CD14-positive monocyte (primary cell): ENCODE data around the gene CBX4. TPM values are rescaled to one million over a fixed set of nuclear protein-coding genes. Genes with fewer than 3 reads are reported as not detected.

Source experiments
- DNase-seq, 3 donors: peaks; one replicate each; pipeline ENCODE4 v3.0.0-alpha.2; 2011 to 2022
- H2AFZ ChIP-seq: 2 replicates; pipeline ENCODE4 v1.6.0; 2012; ENCODE audit warnings: mild to moderate bottlenecking, low read depth, low read length, inconsistent platforms; ENCODE audit not compliant: insufficient read depth, poor library complexity, severe bottlenecking
- H3K27ac ChIP-seq, 2 donors: 1 replicate in 1 of 2; 2 replicates in 1 of 2; pipeline ENCODE4 v1.5.1; 2012 to 2013; ENCODE audit warnings: low read length in 2 of 2, control low read depth in 1 of 2, inconsistent platforms in 1 of 2, low read depth in 1 of 2, mild to moderate bottlenecking in 1 of 2
- H3K27me3 ChIP-seq, 2 donors: one replicate each; pipeline versions ENCODE4 v1.6.0 to v1.6.1; 2011 to 2013; ENCODE audit warnings: low read length in 2 of 2; ENCODE audit not compliant: control insufficient read depth in 2 of 2, insufficient read depth in 2 of 2
- H3K36me3 ChIP-seq, 2 donors: replicated peaks in 1 of 2; 1 replicate in 1 of 2; 2 replicates in 1 of 2; pipeline versions ENCODE4 v1.5.1 to v1.6.1; 2012 to 2013; ENCODE audit warnings: low read length in 2 of 2, control low read depth in 1 of 2, inconsistent platforms in 1 of 2, mild to moderate bottlenecking in 1 of 2; ENCODE audit not compliant: insufficient read depth in 2 of 2, control insufficient read depth in 1 of 2
- H3K4me1 ChIP-seq, 2 donors: 1 replicate in 1 of 2; 2 replicates in 1 of 2; pipeline versions ENCODE4 v1.5.1 to v1.6.1; 2012 to 2013; ENCODE audit warnings: low read length in 2 of 2, control low read depth in 1 of 2, inconsistent platforms in 1 of 2, mild to moderate bottlenecking in 1 of 2, moderate library complexity in 1 of 2; ENCODE audit not compliant: insufficient read depth in 2 of 2, control insufficient read depth in 1 of 2
- H3K4me2 ChIP-seq: replicated peaks from 2 replicates; pipeline ENCODE3; 2012; ENCODE audit warnings: low read length, moderate library complexity, mild to moderate bottlenecking; ENCODE audit not compliant: poor library complexity, severe bottlenecking; ENCODE audit errors: extremely low read depth
- H3K4me3 ChIP-seq, 3 experiments: fragments of 200-600 bp in 1 of 3; sonication (generic) in 1 of 3; replicated peaks in 1 of 3; 1 replicate in 2 of 3; 2 replicates in 1 of 3; pipeline ENCODE4 v1.5.1; 2011 to 2013; ENCODE audit warnings: low read length in 3 of 3, mild to moderate bottlenecking in 3 of 3, control low read depth in 2 of 3, low read depth in 2 of 3, inconsistent platforms in 1 of 3, moderate library complexity in 1 of 3
- H3K79me2 ChIP-seq: 2 replicates; pipeline ENCODE4 v1.6.0; 2012; ENCODE audit warnings: mild to moderate bottlenecking, control low read depth, inconsistent platforms, low read length, moderate library complexity; ENCODE audit not compliant: insufficient read depth
- H3K9ac ChIP-seq: 2 replicates; pipeline ENCODE4 v1.6.0; 2017; ENCODE audit warnings: low read length, mild to moderate bottlenecking; ENCODE audit not compliant: insufficient read depth, poor library complexity, severe bottlenecking
- H3K9me3 ChIP-seq, 2 donors: replicated peaks in 1 of 2; 1 replicate in 1 of 2; 2 replicates in 1 of 2; pipeline versions ENCODE4 v1.5.1 to v1.6.1; 2012 to 2013; ENCODE audit warnings: low read length in 2 of 2, control low read depth in 1 of 2; ENCODE audit not compliant: control insufficient read depth in 1 of 2, insufficient read depth in 1 of 2
- H4K20me1 ChIP-seq: 2 replicates; pipeline ENCODE4 v1.6.0; 2012; ENCODE audit warnings: mild to moderate bottlenecking, low read length, control low read depth, moderate library complexity; ENCODE audit not compliant: insufficient read depth
- H3K27ac Mint-ChIP-seq, 7 donors: one replicate each; pipeline ENCODE4 v1.8.0; 2020; ENCODE audit warnings: mild to moderate bottlenecking in 7 of 7, mixed read lengths in 7 of 7, moderate library complexity in 6 of 7, inconsistent platforms in 2 of 7
- H3K27me3 Mint-ChIP-seq, 3 donors: one replicate each; pipeline ENCODE4 v1.8.0; 2021 to 2022; ENCODE audit warnings: low read depth in 3 of 3, mild to moderate bottlenecking in 3 of 3, mixed read lengths in 3 of 3, moderate library complexity in 3 of 3, inconsistent platforms in 1 of 3
- H3K36me3 Mint-ChIP-seq, 2 donors: one replicate each; pipeline ENCODE4 v1.8.0; 2020; ENCODE audit warnings: mixed read lengths in 2 of 2, inconsistent platforms in 1 of 2, mild to moderate bottlenecking in 1 of 2
- H3K4me1 Mint-ChIP-seq: one replicate; pipeline ENCODE4 v1.8.0; 2020; ENCODE audit warnings: mild to moderate bottlenecking, mixed read lengths
- H3K4me3 Mint-ChIP-seq, 2 donors: one replicate each; pipeline ENCODE4 v1.8.0; 2020; ENCODE audit warnings: mild to moderate bottlenecking in 2 of 2, mixed read lengths in 2 of 2, moderate library complexity in 1 of 2
- H3K9me3 Mint-ChIP-seq, 7 donors: one replicate each; pipeline ENCODE4 v1.8.0; 2020 to 2022; ENCODE audit warnings: mixed read lengths in 7 of 7, mild to moderate bottlenecking in 6 of 7, moderate library complexity in 6 of 7, inconsistent platforms in 2 of 7
- WGBS: methylation state at CpG from one replicate; pipeline ENCODE4 v1.1.5; 2013; ENCODE audit warnings: missing lambda C conversion rate; ENCODE audit not compliant: insufficient coverage; 5-methylcytosine and 5-hydroxymethylcytosine counted together
- intact Hi-C, 2 donors: fragments of 100-400 bp; cut with micrococcal nuclease; formaldehyde crosslinking; loops; one replicate each; pipeline versions ENCODE4 v1.15.0 to v1.15.1; 2023
- polyA plus RNA-seq, 3 donors: library from polyadenylated mRNA; depleted of rRNA in 1 of 3; unstranded in 2 of 3; stranded (reverse) in 1 of 3; fragments of 300-500 nt in 2 of 3; fragments of >200 nt in 1 of 3; fragmentation: Illumina TruSeq in 2 of 3; gene quantifications; 1 replicate in 2 of 3; 2 replicates in 1 of 3; pipeline ENCODE4 v1.2.3, GENCODE V29; 2012 to 2021
- TF ChIP-seq, protein P1 (sequence below): fragments of 200-600 bp; IDR thresholded peaks from one replicate; pipeline ENCODE4 v1.8.0; 2022; ENCODE audit warnings: antibody characterized with exemption, mild to moderate bottlenecking

The CBX4 gene
- polyA plus RNA-seq, 3 donors = 1.4 to 82.8 (median 3.6) TPM

DNA sequence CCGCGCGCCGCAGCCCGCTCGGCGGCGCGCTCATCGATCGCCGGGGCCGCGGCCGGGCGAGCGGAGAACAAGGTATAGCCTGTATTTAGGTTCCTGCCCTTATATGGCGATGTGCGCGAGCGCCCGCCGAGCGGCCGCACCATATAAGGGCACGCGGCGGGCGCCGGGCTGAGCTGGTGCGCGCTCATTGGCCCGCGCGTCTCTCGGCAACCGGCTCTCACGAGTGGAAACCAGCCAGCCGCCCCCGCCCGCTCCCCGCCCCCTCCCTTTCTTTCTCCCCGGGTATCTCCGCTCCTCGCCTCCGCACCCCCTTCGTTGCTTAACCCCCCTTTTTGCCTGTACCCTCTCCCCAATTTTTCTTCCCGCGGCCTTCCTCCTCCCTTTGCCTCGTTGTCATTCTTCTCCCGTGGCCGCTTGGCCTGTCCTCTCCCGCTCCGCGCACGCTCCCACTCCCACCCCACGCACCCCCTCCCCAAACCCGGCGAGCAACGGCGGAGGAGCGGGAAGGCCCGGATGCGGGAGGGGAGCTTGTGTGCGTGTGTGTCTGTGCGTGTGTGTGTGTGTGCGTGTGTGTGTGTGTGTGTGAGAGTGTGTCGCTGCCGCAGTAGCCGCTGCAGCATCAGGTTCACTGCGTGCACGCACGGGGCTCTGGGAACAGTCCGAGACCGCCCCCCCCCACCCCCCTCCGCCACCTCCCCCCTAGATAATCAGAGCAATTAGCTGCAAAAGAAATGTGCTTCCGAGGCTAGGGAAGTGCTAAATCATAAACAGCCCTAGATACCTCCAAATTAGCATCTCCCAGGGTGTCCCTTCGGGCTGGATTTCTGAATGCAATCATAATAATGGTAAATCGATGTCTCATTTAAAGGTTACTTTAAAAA, 28.9 kb downstream of the CBX4 start:
- H3K27ac Mint-ChIP-seq = no peak overlapping the region
- intact Hi-C loops = loop anchor here (2.0 kb wide), 1 partner anchor 14 kb away; the partner anchor contains the start of gene CBX8 (in 2 of the 2)
- H3K4me1 ChIP-seq = peaks cover 45 to 56% of the 10 kb centered on the region in 2 donors
- no peak overlapping the region for H3K27ac ChIP-seq
- peak overlapping the region; percentile 30 for H3K4me2 ChIP-seq
- under 1% methylated on average over 43 of the region's 79 CpGs for WGBS
- no peak overlapping the region for H3K9ac ChIP-seq
- TF ChIP-seq, protein P1, sequence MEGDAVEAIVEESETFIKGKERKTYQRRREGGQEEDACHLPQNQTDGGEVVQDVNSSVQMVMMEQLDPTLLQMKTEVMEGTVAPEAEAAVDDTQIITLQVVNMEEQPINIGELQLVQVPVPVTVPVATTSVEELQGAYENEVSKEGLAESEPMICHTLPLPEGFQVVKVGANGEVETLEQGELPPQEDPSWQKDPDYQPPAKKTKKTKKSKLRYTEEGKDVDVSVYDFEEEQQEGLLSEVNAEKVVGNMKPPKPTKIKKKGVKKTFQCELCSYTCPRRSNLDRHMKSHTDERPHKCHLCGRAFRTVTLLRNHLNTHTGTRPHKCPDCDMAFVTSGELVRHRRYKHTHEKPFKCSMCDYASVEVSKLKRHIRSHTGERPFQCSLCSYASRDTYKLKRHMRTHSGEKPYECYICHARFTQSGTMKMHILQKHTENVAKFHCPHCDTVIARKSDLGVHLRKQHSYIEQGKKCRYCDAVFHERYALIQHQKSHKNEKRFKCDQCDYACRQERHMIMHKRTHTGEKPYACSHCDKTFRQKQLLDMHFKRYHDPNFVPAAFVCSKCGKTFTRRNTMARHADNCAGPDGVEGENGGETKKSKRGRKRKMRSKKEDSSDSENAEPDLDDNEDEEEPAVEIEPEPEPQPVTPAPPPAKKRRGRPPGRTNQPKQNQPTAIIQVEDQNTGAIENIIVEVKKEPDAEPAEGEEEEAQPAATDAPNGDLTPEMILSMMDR = no peak
- peaks cover 7 to 40% of the 10 kb centered on the region in 2 donors for H3K9me3 ChIP-seq
- H3K27me3 Mint-ChIP-seq = peaks cover 75 to 92% (median 84%) of the 10 kb centered on the region in 3 donors
- peak overlapping the region in 1 of 2 donors; percentile 68 for H3K4me3 Mint-ChIP-seq
- peak; percentile 60 to 79 (median 77) for DNase-seq
- no peaks in the 10 kb centered on the region for H3K79me2 ChIP-seq
- H3K4me3 ChIP-seq = no peak overlapping the region
- H3K4me1 Mint-ChIP-seq = peaks cover 41% of the 10 kb centered on the region
- H4K20me1 ChIP-seq = peaks cover 36% of the 10 kb centered on the region
- no peaks in the 10 kb centered on the region for H3K36me3 ChIP-seq
- peaks cover 78 to 89% of the 10 kb centered on the region in 2 donors for H3K27me3 ChIP-seq
- H2AFZ ChIP-seq = no peak overlapping the region
- peaks cover 11 to 20% of the 10 kb centered on the region in 2 donors for H3K36me3 Mint-ChIP-seq
- H3K9me3 Mint-ChIP-seq = peaks cover 0 to 47% (median 31%) of the 10 kb centered on the region in 7 donors

DNA sequence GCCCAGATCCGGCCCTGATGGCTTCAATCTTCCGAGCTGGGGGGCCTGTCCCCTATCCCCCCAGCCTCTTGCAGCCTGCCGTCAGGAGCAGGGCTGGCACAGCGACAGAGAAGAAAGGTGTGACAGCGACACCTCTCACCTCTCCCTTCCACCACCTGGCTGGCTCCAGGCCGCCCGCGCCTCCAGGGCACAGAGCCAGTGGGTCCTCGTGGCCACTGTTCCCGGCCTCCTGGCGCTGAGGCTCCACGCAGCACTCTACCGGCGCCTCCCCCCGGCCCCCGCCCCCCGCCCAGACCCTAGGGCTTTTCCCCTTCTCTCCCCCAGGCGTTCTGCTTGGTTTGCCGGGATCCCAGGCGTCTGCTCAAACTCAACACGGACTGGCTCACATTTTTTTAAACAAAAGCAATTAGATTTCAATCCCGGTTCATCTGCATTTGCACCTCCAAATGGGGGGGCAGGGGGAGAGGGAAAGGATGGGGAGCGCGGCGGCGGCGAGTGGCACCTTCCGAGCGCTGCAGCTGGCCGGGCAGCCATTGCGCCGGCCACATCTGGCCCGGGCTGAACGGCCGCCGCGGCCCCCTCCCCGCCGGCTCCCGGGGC, 29.6 kb downstream of the CBX4 start:
- Histone ChIP-seq H3K79me2 (no peaks in the 10 kb centered on the region), H2AFZ (no peak overlapping the region), H3K9ac (no peak overlapping the region), H4K20me1 (peaks cover 35% of the 10 kb centered on the region), H3K36me3 (no peaks in the 10 kb centered on the region), H3K27ac (no peak overlapping the region), H3K9me3 (peaks cover 10 to 40% of the 10 kb centered on the region in 2 donors), H3K27me3 (peaks cover 83 to 91% of the 10 kb centered on the region in 2 donors), H3K4me2 (no peak overlapping the region), H3K4me1 (peaks cover 48 to 56% of the 10 kb centered on the region in 2 donors), H3K4me3 (no peak overlapping the region)
- TF ChIP-seq, protein P1 = no peak
- Mint-ChIP-seq H3K27ac (no peak overlapping the region), H3K36me3 (peaks cover 16 to 25% of the 10 kb centered on the region in 2 donors), H3K27me3 (peaks cover 82 to 92% (median 89%) of the 10 kb centered on the region in 3 donors), H3K9me3 (peaks cover 0 to 54% (median 34%) of the 10 kb centered on the region in 7 donors), H3K4me1 (peaks cover 48% of the 10 kb centered on the region), H3K4me3 (peak overlapping the region in 1 of 2 donors; percentile 76)
- WGBS = 1% methylated on average over 21 of the region's 40 CpGs
- no peak for DNase-seq
- intact Hi-C loops = loop anchor here (2.0 kb wide), 1 partner anchor 13 kb away; the partner anchor contains the start of gene CBX8 (in 2 of the 2)
